ENCODE measurements around the gene CRMP1.
A peak's percentile ranks its signal among the peaks of the same experiment; 100 is the strongest.

CRMP1 gene

GRCh38 chr4:5883916-5884315 lies 9.0 kb downstream of the CRMP1 start:
- no peak overlapping the region for H3K4me3 ChIP-seq (ENCODE audit: control insufficient read depth in 1 of 7, extremely low read depth in 1 of 7, insufficient read depth in 4 of 7, low read depth in 2 of 7, low read length in 6 of 7)
- 83% methylated on average over 1 of the region's 1 CpG for WGBS (ENCODE audit: insufficient coverage)
- peaks cover 0 to 14% (median 6%) of the 10 kb centered on the region in 4 experiments for H3K4me1 ChIP-seq (ENCODE audit: control extremely low read depth in 1 of 4, control insufficient read depth in 4 of 4, insufficient read depth in 4 of 4, low read length in 3 of 4)
- H3K27me3 ChIP-seq (replicated peaks in 2 of 5; ENCODE audit: control insufficient read depth in 4 of 5, insufficient read depth in 5 of 5, low read length in 4 of 5): peaks cover 5 to 95% (median 24%) of the 10 kb centered on the region in 5 experiments
- ChIA-PET POLR2A (no interaction called here), CTCF (interaction anchor here (0.6 kb wide), 1 partner anchor 1663 kb away, joined by 3 read pairs; no protein-coding TSS in a partner anchor)
- no peak overlapping the region for H3K27ac ChIP-seq (ENCODE audit: insufficient read depth in 1 of 2, low read depth in 1 of 2, low read length in 2 of 2, poor library complexity in 1 of 2, severe bottlenecking in 2 of 2)
- no peaks in the 10 kb centered on the region for H3K36me3 ChIP-seq (ENCODE audit: control insufficient read depth in 4 of 4, insufficient read depth in 4 of 4, low read length in 3 of 4)
- DNase-seq: no peak
- H3K9me3 ChIP-seq (ENCODE audit: control extremely low read depth in 1 of 5, control insufficient read depth in 4 of 5, insufficient read depth in 2 of 5, low read depth in 1 of 5, low read length in 4 of 5): no peaks in the 10 kb centered on the region

- no peaks in the 10 kb centered on the region for H3K9me3 ChIP-seq (ENCODE audit: control extremely low read depth in 1 of 5, control insufficient read depth in 4 of 5, insufficient read depth in 2 of 5, low read depth in 1 of 5, low read length in 4 of 5)
- H3K36me3 ChIP-seq (ENCODE audit: control insufficient read depth in 4 of 4, insufficient read depth in 4 of 4, low read length in 3 of 4): no peaks in the 10 kb centered on the region
- ChIA-PET POLR2A (no interaction called here), CTCF (interaction anchor here (1.3 kb wide), 1 partner anchor 9 kb away, joined by 4 read pairs; no protein-coding TSS in a partner anchor)
- DNase-seq: no peak
- WGBS (ENCODE audit: insufficient coverage): 96% methylated on average over 2 of the region's 3 CpGs
- H3K4me1 ChIP-seq (ENCODE audit: control extremely low read depth in 1 of 4, control insufficient read depth in 4 of 4, insufficient read depth in 4 of 4, low read length in 3 of 4): peaks cover 0 to 7% (median 3%) of the 10 kb centered on the region in 4 experiments
- H3K4me3 ChIP-seq (ENCODE audit: control insufficient read depth in 1 of 7, extremely low read depth in 1 of 7, insufficient read depth in 4 of 7, low read depth in 2 of 7, low read length in 6 of 7): no peak overlapping the region
- H3K27me3 ChIP-seq (replicated peaks in 2 of 5; ENCODE audit: control insufficient read depth in 4 of 5, insufficient read depth in 5 of 5, low read length in 4 of 5): peaks cover 5 to 87% (median 25%) of the 10 kb centered on the region in 5 experiments
- no peak overlapping the region for H3K27ac ChIP-seq (ENCODE audit: insufficient read depth in 1 of 2, low read depth in 1 of 2, low read length in 2 of 2, poor library complexity in 1 of 2, severe bottlenecking in 2 of 2)
Observed at GRCh38 chr4:5882947-5883346, 9.9 kb downstream of the CRMP1 start.

- ChIA-PET CTCF (interaction anchor here (0.9 to 1.1 kb wide), 2 partner anchors 13 to 54 kb away, joined by 3 to 4 read pairs; no protein-coding TSS in a partner anchor), POLR2A (no interaction called here)
- DNase-seq: peak in 2 of 3 donors; percentile 24 to 32
- H3K4me3 ChIP-seq (ENCODE audit: control insufficient read depth in 1 of 7, extremely low read depth in 1 of 7, insufficient read depth in 4 of 7, low read depth in 2 of 7, low read length in 6 of 7): no peak overlapping the region
- no peaks in the 10 kb centered on the region for H3K36me3 ChIP-seq (ENCODE audit: control insufficient read depth in 4 of 4, insufficient read depth in 4 of 4, low read length in 3 of 4)
- no peak overlapping the region for H3K27ac ChIP-seq (ENCODE audit: insufficient read depth in 1 of 2, low read depth in 1 of 2, low read length in 2 of 2, poor library complexity in 1 of 2, severe bottlenecking in 2 of 2)
- no peaks in the 10 kb centered on the region for H3K4me1 ChIP-seq (ENCODE audit: control extremely low read depth in 1 of 4, control insufficient read depth in 4 of 4, insufficient read depth in 4 of 4, low read length in 3 of 4)
- WGBS (ENCODE audit: insufficient coverage): 0% methylated on average over 1 of the region's 4 CpGs
- peaks cover 5 to 81% (median 17%) of the 10 kb centered on the region in 5 experiments for H3K27me3 ChIP-seq (replicated peaks in 2 of 5; ENCODE audit: control insufficient read depth in 4 of 5, insufficient read depth in 5 of 5, low read length in 4 of 5)
- no peaks in the 10 kb centered on the region for H3K9me3 ChIP-seq (ENCODE audit: control extremely low read depth in 1 of 5, control insufficient read depth in 4 of 5, insufficient read depth in 2 of 5, low read depth in 1 of 5, low read length in 4 of 5)
Observed at GRCh38 chr4:5881340-5881739, 11.5 kb downstream of the CRMP1 start.

- WGBS (ENCODE audit: insufficient coverage): 92% methylated on average over 5 of the region's 6 CpGs
- no peak overlapping the region for H3K4me3 ChIP-seq (ENCODE audit: control insufficient read depth in 1 of 7, extremely low read depth in 1 of 7, insufficient read depth in 4 of 7, low read depth in 2 of 7, low read length in 6 of 7)
- H3K27me3 ChIP-seq (replicated peaks in 2 of 5; ENCODE audit: control insufficient read depth in 4 of 5, insufficient read depth in 5 of 5, low read length in 4 of 5): peaks cover 0 to 65% (median 8%) of the 10 kb centered on the region in 5 experiments
- no peak overlapping the region for H3K27ac ChIP-seq (ENCODE audit: insufficient read depth in 1 of 2, low read depth in 1 of 2, low read length in 2 of 2, poor library complexity in 1 of 2, severe bottlenecking in 2 of 2)
- H3K4me1 ChIP-seq (ENCODE audit: control extremely low read depth in 1 of 4, control insufficient read depth in 4 of 4, insufficient read depth in 4 of 4, low read length in 3 of 4): no peaks in the 10 kb centered on the region
- H3K36me3 ChIP-seq (ENCODE audit: control insufficient read depth in 4 of 4, insufficient read depth in 4 of 4, low read length in 3 of 4): no peaks in the 10 kb centered on the region
- peaks cover 0 to 2% (median 0%) of the 10 kb centered on the region in 5 experiments for H3K9me3 ChIP-seq (ENCODE audit: control extremely low read depth in 1 of 5, control insufficient read depth in 4 of 5, insufficient read depth in 2 of 5, low read depth in 1 of 5, low read length in 4 of 5)
- CTCF ChIA-PET: no interaction called here
- POLR2A ChIA-PET: no interaction called here
- no peak for DNase-seq
Observed at GRCh38 chr4:5878359-5878758, 14.5 kb downstream of the CRMP1 start.

- no peak for DNase-seq
- no peaks in the 10 kb centered on the region for H3K4me1 ChIP-seq (ENCODE audit: control extremely low read depth in 1 of 4, control insufficient read depth in 4 of 4, insufficient read depth in 4 of 4, low read length in 3 of 4)
- CTCF ChIA-PET: no interaction called here
- H3K27ac ChIP-seq (ENCODE audit: insufficient read depth in 1 of 2, low read depth in 1 of 2, low read length in 2 of 2, poor library complexity in 1 of 2, severe bottlenecking in 2 of 2): no peak overlapping the region
- H3K9me3 ChIP-seq (ENCODE audit: control extremely low read depth in 1 of 5, control insufficient read depth in 4 of 5, insufficient read depth in 2 of 5, low read depth in 1 of 5, low read length in 4 of 5): peaks cover 0 to 9% (median 0%) of the 10 kb centered on the region in 5 experiments
- H3K36me3 ChIP-seq (ENCODE audit: control insufficient read depth in 4 of 4, insufficient read depth in 4 of 4, low read length in 3 of 4): no peaks in the 10 kb centered on the region
- WGBS (ENCODE audit: insufficient coverage): 85% methylated on average over 9 of the region's 9 CpGs
- no peak overlapping the region for H3K4me3 ChIP-seq (ENCODE audit: control insufficient read depth in 1 of 7, extremely low read depth in 1 of 7, insufficient read depth in 4 of 7, low read depth in 2 of 7, low read length in 6 of 7)
- peaks cover 0 to 64% (median 8%) of the 10 kb centered on the region in 5 experiments for H3K27me3 ChIP-seq (replicated peaks in 2 of 5; ENCODE audit: control insufficient read depth in 4 of 5, insufficient read depth in 5 of 5, low read length in 4 of 5)
- POLR2A ChIA-PET: no interaction called here
Observed at GRCh38 chr4:5877392-5877791, 15.5 kb downstream of the CRMP1 start.

GRCh38 chr4:5874811-5875449 lies 18.0 kb downstream of the CRMP1 start:
- DNase-seq: no peak
- Histone ChIP-seq H3K4me1 (ENCODE audit: control extremely low read depth in 1 of 4, control insufficient read depth in 4 of 4, insufficient read depth in 4 of 4, low read length in 3 of 4) (peaks cover 0 to 7% (median 0%) of the 10 kb centered on the region in 4 experiments), H3K27me3 (replicated peaks in 2 of 5; ENCODE audit: control insufficient read depth in 4 of 5, insufficient read depth in 5 of 5, low read length in 4 of 5) (peaks cover 0 to 52% (median 3%) of the 10 kb centered on the region in 5 experiments), H3K9me3 (ENCODE audit: control extremely low read depth in 1 of 5, control insufficient read depth in 4 of 5, insufficient read depth in 2 of 5, low read depth in 1 of 5, low read length in 4 of 5) (peaks cover 0 to 13% (median 3%) of the 10 kb centered on the region in 5 experiments), H3K36me3 (ENCODE audit: control insufficient read depth in 4 of 4, insufficient read depth in 4 of 4, low read length in 3 of 4) (no peaks in the 10 kb centered on the region), H3K4me3 (ENCODE audit: control insufficient read depth in 1 of 7, extremely low read depth in 1 of 7, insufficient read depth in 4 of 7, low read depth in 2 of 7, low read length in 6 of 7) (no peak overlapping the region), H3K27ac (ENCODE audit: insufficient read depth in 1 of 2, low read depth in 1 of 2, low read length in 2 of 2, poor library complexity in 1 of 2, severe bottlenecking in 2 of 2) (no peak overlapping the region)
- 80% methylated on average over 2 of the region's 6 CpGs for WGBS (ENCODE audit: insufficient coverage)
- POLR2A ChIA-PET: no interaction called here
- CTCF ChIA-PET: interaction anchor here (0.6 kb wide), 1 partner anchor 17 kb away, joined by 3 read pairs; no protein-coding TSS in a partner anchor

- POLR2A ChIA-PET: no interaction called here
- H3K9me3 ChIP-seq (ENCODE audit: control extremely low read depth in 1 of 5, control insufficient read depth in 4 of 5, insufficient read depth in 2 of 5, low read depth in 1 of 5, low read length in 4 of 5): peaks cover 0 to 13% (median 3%) of the 10 kb centered on the region in 5 experiments
- H3K27me3 ChIP-seq (replicated peaks in 2 of 5; ENCODE audit: control insufficient read depth in 4 of 5, insufficient read depth in 5 of 5, low read length in 4 of 5): peaks cover 0 to 30% (median 7%) of the 10 kb centered on the region in 5 experiments
- WGBS (ENCODE audit: insufficient coverage): 6% methylated on average over 12 of the region's 13 CpGs
- H3K27ac ChIP-seq (ENCODE audit: insufficient read depth in 1 of 2, low read depth in 1 of 2, low read length in 2 of 2, poor library complexity in 1 of 2, severe bottlenecking in 2 of 2): no peak overlapping the region
- DNase-seq: peak in 2 of 3 donors; percentile 64 to 71
- peaks cover 0 to 16% (median 10%) of the 10 kb centered on the region in 4 experiments for H3K4me1 ChIP-seq (ENCODE audit: control extremely low read depth in 1 of 4, control insufficient read depth in 4 of 4, insufficient read depth in 4 of 4, low read length in 3 of 4)
- no peaks in the 10 kb centered on the region for H3K36me3 ChIP-seq (ENCODE audit: control insufficient read depth in 4 of 4, insufficient read depth in 4 of 4, low read length in 3 of 4)
- CTCF ChIA-PET: no interaction called here
- H3K4me3 ChIP-seq (ENCODE audit: control insufficient read depth in 1 of 7, extremely low read depth in 1 of 7, insufficient read depth in 4 of 7, low read depth in 2 of 7, low read length in 6 of 7): no peak overlapping the region
Observed at GRCh38 chr4:5870701-5871100, 22.2 kb downstream of the CRMP1 start.
